NCI-H2029 (cell line): ENCODE results near the gene HLA-DRA.

Experiments used
- DNase-seq: peaks from one replicate; lab custom pipeline; 2025; lab: John Stamatoyannopoulos, UW

The HLA-DRA gene

DNA sequence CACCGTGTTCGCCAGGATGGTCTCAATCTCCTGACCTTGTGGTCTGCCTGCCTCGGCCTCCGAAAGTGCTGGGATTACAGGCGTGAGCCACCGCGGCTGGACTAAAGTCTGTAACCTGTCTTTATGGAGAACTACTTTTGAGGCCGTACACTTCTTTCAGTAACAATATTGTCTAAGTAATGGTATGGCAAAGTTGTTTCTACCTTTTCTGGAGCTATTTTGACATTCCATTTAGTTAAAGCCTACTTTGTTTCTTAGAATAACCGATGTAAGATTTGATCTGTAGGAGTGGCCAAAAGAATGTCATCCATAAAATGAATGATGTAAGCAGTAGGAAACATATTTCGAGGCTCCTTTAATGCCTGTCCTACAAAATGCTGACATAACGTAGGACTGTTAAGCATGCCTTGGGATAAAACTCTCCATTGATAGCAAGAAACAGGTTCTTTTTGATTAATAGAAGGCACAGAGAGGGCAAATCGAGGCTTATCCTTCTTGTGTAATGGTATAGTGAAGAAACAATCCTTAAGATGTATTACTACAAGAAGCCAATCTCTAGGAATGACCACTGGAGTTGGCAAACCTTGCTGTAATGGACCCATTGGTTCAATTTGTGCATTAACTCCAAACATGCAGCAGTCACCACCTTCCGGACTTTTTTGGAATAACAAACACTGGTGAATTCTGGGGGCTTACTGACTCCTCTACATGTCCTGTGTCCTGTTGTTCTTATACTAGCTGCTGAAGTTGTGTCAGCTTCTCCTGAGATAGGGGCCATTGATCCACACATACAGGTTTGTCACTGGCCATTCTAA is 35.9 kb downstream of the HLA-DRA start:
- no peak for DNase-seq

DNA sequence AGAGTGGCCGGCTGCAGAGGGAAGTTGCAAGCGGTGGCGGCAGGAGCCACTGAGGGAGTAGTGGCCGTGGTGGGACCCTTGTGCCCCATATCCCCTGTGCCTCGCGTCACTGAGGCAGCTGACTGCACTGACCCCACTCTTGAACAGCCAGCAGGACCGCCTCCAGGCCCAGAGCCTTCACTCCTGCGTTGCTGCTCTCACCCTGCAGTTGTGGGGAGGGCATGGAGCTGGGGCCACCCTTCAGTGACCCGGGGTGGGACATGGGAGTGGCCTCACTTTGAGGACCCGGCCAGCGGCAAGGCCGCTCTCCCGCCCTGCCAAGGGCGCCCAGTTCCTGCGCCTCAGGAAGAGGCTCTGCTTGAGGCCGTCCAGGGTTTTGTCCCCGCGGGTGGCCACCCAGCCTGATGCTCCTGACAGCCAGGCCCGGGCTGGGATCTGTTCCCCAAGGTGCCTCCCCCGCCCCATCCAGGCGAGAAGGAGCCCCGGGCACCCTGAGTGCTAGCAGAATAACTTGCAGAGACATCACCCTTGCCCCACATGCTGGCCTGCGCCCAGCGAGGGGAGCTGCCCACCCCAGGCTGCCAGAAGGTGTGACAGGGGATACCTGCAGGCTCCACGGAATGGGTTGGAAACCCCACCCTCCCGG is 44.4 kb downstream of the HLA-DRA start:
- DNase-seq: no peak

DNA sequence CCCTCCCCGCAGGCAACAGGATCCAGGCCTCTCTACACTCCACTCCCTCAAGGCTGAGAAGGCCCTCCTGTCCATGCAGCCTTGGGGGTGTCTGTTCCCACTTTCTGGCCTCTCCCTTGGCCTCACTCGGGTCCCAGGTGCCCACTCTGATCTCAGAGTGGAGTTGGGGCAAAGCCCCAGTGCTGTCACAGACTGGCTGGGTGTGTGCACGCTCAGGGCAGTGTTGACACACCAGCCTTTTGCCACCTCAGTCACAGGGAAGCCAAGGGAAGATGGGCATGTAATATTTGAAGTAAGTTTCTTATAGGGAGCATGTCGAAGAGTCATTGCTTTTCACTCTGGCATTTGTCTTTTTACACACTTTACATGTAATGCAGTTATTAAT is 44.9 kb downstream of the HLA-DRA start:
- no peak for DNase-seq

DNA sequence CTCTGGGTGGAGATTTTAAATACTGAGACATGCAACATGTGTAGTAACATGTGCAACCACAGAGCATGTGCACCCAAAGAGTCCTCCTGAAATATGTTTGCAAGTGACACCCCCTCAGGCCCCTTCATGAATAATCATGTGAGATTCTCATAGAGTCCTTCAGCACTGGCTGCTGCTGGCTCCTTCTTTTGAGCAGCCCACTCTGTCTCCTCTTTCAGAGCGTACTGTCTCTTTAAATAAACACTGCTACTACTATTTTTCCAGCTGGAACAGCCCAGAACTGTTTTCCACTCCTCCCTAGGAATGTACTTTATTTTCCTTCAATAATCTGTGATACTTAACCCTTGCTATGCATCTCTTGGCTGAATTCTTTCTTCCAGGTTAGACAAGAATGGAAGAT is 48.4 kb downstream of the HLA-DRA start:
- DNase-seq: no peak

- no peak for DNase-seq
Measured at GRCh38 chr6:32491700-32492099, 52.0 kb downstream of the HLA-DRA start.

- no peak for DNase-seq
Measured at GRCh38 chr6:32492351-32492750, 52.7 kb downstream of the HLA-DRA start.
